GM18951 (cell line): Measurements from ENCODE around the gene CLCF1.

Experiments
- POLR2A ChIP-seq: IDR thresholded peaks from 4 replicates; pipeline ENCODE4 v1.6.1; 2011; ENCODE audit warnings: mild to moderate bottlenecking; ENCODE audit not compliant: insufficient read length, insufficient read depth; ENCODE audit errors: extremely low read depth
- in situ Hi-C: fragments of 300-500 bp; cut with MboI; formaldehyde crosslinking; loops from one replicate; pipeline ENCODE4 v1.12.0; 2022; ENCODE audit warnings: low sequenced_read_pairs, mixed read lengths, inconsistent platforms; ENCODE audit not compliant: unreplicated experiment

Gene CLCF1

DNA sequence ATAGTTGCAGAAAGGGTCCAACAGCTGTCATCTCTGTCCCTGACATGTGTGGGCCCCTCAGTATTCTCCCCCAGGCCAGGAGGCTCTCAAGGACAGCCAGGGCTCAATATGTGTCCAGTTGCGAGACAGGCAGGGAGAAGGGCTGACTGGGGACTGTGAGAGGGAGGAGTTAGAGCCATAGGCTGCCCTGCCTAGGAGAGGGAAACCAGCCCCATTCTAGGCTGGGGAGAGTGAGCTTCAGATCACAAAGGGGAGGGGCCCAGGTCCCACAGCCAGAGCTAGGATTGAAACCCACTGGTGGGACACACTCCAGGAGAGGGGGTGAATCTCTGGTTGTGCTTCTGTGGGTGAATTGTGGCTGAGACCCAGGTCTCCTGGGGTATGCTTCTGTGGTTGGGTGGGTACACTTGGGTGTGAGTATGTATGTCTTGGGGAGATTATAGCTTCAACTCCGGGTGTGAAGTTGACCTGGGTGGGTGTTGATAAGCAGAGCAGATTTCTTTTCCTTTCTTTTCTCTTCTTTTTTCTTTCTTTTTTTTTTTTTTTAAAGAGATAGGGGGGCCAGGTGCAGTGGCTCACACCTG, 40.0 kb upstream of the CLCF1 start:
- no peak for TF ChIP-seq POLR2A
- in situ Hi-C loops, result no loop called here

DNA sequence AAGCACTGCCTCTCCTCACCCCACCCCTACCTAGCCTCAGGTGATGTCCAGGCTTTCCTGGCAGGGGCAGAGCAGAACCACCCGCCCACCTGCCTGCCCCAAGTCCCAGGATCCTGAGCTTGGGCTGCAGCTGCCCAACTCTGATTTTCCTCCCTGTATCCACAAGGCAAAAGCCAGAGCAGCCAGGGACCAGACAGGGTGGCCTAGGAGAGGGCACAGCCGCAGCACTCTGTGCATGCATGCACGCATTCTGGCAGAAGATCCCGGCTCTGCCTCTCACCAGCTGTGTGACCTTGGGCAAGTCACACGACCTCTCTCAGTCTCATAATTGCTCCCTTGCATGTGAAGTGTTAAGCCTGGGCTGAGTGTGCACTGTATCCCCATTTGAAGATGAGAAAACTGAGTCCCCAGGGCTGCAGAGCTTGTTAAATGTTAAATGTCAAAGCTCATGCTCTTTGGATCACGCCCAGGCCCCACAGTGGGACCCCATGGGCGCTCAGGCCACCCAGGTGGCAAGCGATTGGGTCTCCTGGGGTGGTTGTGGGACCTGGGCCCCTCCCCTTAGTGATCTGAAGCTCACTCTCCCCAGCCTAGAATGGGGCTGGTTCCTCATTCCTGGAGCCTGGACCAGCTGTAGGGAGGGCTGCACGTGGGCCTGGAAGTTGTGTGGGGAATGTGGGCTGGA, 39.2 kb upstream of the CLCF1 start:
- no peak for TF ChIP-seq POLR2A
- in situ Hi-C loops, result no loop called here

GRCh38 chr11:67411785-67412152, 38.4 kb upstream of the CLCF1 start:
- in situ Hi-C loops, result no loop called here
- TF ChIP-seq POLR2A, result peak; percentile 14

- in situ Hi-C loops, result no loop called here
- TF ChIP-seq POLR2A, result no peak
Measured at GRCh38 chr11:67410984-67411784, 37.8 kb upstream of the CLCF1 start.

- in situ Hi-C loops, result no loop called here
Measured at GRCh38 chr11:67410369-67410831, 37.0 kb upstream of the CLCF1 start.

DNA sequence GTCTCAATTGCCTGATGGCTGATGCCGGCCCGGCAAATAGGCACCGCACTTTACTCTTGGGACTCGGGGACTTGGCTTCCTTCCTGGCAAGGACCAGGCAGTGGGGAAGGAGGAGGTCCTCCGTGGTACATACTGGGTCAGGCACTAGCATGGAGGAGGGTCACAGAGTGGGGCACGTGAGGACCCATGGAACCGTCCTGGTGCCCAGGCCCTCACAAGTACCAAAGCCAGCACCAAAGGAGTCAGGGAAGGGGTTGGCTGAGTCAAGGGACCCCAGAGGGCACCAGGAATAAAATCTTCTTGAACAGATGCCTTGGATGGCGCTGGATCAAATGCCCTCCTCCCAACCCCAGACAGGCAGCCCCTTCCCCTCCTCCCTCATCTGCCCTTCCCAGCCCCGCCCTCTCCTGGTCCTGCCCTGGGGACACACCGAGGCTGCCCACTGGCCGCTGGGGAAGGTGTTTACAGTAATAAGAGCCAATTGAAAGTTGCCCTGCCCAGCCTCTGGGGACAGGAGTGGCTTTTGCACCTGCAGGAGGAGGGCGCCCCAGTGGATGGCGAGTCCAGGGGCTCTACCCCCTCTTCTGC, 36.5 kb upstream of the CLCF1 start:
- in situ Hi-C loops, result no loop called here

More at GRCh38 chr11:67410369-67410831, 37.0 kb upstream of the CLCF1 start:
- TF ChIP-seq POLR2A, result peak; percentile 14

GRCh38 chr11:67409261-67409666, 35.9 kb upstream of the CLCF1 start:
- TF ChIP-seq POLR2A, result peak; percentile 84
- in situ Hi-C loops, result no loop called here

More for the DNA sequence above, 36.5 kb upstream of the CLCF1 start:
- TF ChIP-seq POLR2A, result no peak

- in situ Hi-C loops, result no loop called here
- TF ChIP-seq POLR2A, result no peak
Measured at GRCh38 chr11:67408437-67409200, 35.2 kb upstream of the CLCF1 start.

DNA sequence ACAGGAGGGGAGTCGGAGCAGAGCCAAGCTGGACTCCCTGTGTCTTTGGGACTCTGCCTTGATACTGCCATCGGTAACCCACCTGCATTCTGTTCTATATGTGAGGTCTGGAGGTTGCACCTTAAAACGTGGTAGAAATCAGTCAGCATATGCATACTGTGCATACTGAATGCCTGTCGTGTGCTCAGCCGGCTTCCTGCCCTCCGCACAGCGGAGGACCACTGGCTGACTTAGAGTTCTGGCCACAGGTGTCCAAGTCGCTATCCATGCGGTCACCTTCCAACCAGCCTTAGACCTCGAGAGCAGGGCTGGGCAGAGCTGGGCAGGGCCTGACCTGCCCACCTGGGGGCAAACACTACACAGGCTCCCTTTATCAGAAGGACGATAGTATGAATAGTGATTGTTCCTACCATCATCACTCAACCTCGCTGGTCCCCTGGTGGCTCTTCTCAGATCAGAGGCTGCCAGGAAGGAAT, 34.3 kb upstream of the CLCF1 start:
- in situ Hi-C loops, result no loop called here
- no peak for TF ChIP-seq POLR2A

GRCh38 chr11:67406969-67407687, 33.7 kb upstream of the CLCF1 start:
- no peak for TF ChIP-seq POLR2A
- in situ Hi-C loops, result no loop called here

DNA sequence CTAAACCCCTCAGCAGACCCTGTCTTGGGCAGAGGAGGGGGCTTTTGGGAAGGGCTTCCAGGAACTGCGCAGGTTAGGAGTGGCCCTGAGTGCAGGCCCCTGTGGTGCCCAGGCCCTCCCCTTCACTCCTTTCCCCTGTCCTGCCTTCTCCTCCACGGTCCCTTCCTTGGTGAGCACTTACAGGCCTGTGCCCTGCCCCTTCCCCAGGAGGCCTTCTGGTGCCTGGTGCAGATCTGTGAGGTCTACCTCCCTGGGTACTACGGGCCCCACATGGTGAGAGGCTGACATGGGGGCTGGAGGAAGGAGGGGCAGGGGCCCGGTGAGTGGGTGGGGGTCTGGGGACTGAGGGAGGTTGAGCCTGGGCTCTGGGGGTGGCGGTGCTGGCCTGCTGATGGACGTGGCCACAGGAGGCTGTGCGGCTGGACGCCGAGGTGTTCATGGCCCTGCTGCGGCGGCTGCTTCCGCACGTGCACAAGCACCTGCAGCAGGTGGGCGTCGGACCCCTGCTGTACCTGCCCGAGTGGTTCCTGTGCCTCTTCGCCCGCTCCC, 33.1 kb upstream of the CLCF1 start:
- in situ Hi-C loops, result no loop called here
- TF ChIP-seq POLR2A, result no peak

DNA sequence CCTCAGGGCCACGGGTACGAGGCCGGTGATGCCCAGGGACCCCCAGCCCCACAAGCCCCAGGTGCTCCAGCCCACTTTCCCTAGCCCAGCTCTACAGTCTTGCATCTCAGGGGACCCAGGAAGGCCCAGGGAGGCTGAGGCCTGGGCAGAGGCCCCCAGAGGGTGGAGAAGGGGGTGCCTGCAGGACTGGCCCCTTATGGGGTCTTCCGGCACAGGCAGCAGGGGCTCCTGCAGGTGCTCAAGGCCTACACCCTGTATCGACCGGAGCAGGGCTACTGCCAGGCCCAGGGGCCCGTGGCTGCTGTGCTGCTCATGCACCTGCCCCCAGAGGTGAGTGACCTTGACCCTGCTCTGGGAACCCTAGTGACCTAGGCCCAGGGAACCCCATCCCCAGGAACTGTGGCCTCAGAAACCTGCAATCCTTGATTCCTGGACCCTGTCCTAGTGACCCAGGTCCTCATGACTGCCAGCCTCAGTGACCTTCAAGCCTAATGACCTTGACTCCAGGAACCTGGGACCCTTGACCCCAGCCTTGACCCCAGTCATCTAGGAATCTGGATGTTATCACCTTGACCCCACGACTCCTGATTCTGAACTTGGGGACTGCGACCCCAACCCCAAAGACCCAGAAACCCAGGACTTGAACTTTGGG, 32.4 kb upstream of the CLCF1 start:
- in situ Hi-C loops, result no loop called here
- TF ChIP-seq POLR2A, result no peak

DNA sequence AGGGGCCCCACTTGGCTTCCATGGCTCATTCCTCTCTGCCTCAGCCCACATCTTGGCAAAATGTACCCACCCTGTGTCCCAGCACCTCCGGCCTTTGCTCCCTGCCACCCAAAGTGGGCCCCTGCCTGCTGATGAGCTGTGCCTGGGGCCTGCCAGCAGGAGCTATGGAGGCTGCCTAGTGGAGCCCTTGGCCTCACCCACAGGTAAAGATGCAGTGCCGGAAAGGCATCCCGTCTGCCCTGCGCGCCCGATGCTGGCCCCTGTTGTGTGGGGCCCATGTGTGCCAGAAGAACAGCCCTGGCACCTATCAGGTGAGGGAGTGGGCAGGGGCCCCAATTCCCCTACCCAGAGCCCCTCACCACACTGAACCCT, 31.8 kb upstream of the CLCF1 start:
- in situ Hi-C loops, result no loop called here
- TF ChIP-seq POLR2A, result no peak
